ENCODE measurements around the gene S100A7. TPM values are rescaled to one million over a fixed set of nuclear protein-coding genes. Genes with fewer than 3 reads are reported as not detected.

The S100A7 gene
- total and polyA plus RNA-seq, 2 of the 8 experiments (the other 6 are each of a cell fraction or from before 2014, with no cell fraction given) = not detected

DNA sequence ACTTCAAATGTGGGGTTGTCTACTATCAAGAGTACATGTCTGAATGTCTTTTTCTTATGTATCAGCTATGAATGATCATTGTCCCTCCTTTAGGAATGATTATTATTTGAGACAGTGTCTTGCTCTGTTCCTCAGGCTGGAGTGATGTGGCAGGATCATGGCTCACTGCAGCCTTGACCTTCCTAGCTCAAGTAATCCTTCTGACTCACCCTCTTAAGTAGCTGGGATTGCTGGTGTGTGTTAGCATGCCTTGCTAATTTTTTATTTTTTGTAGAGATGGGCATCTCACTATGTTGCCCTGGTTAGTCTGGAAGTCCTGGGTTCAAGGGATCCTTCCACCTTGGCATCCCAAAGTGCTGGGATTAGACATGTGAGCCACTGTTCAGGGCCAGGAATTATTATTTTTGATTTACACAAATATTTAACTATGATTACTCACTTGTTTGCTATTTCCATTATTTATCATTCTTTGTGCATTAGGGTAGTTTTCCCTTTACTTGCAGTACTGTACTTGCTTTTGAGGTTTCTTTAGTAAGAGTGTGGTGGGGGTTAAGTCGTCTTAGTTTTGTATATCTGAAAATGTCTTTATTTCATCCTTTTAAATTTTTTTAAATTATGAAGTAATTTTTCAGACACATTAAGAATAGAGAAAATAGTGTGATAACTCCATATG lies 12.8 kb downstream of the S100A7 start:
- Histone ChIP-seq H3K4me3 (ENCODE audit: extremely low read depth in 1 of 4, insufficient read depth in 2 of 4, low read depth in 3 of 4, low read length in 4 of 4) (no peak overlapping the region), H4K20me1 (replicated peaks in 1 of 2; ENCODE audit: control insufficient read depth in 1 of 2, insufficient read depth in 2 of 2, low read length in 2 of 2) (no peaks in the 10 kb centered on the region), H3K27me3 (replicated peaks in 1 of 4; ENCODE audit: control insufficient read depth in 3 of 4, extremely low read depth in 1 of 4, insufficient read depth in 3 of 4, low read length in 3 of 4) (no peaks in the 10 kb centered on the region; a peak in 1 of 7 replicates), H3K56ac (replicated peaks; ENCODE audit: insufficient read length, low read depth, low read length) (no peak overlapping the region), H3K27ac (ENCODE audit: low read depth, low read length) (no peak overlapping the region), H2AFZ (ENCODE audit: low read length) (no peak overlapping the region), H3K23me2 (ENCODE audit: low read depth, low read length) (no peaks in the 10 kb centered on the region), H3K18ac (ENCODE audit: extremely low read depth, low read length) (no peak overlapping the region), H3K4me1 (replicated peaks in 1 of 4; ENCODE audit: control insufficient read depth in 3 of 4, insufficient read depth in 4 of 4, low read length in 3 of 4) (no peaks in the 10 kb centered on the region), H4K5ac (ENCODE audit: insufficient read length, low read depth, low read length) (no peak overlapping the region), H4K8ac (ENCODE audit: extremely low read depth, insufficient read depth, low read length) (no peak overlapping the region), H4K91ac (replicated peaks; ENCODE audit: insufficient read length, low read length) (no peak overlapping the region), H2BK20ac (ENCODE audit: low read length) (no peak overlapping the region), H3K9ac (replicated peaks in 1 of 4; ENCODE audit: extremely low read depth in 1 of 4, low read depth in 3 of 4, low read length in 3 of 4) (no peak overlapping the region), H3K79me1 (ENCODE audit: low read depth, low read length) (no peaks in the 10 kb centered on the region), H2BK120ac (replicated peaks; ENCODE audit: low read depth, low read length) (no peak overlapping the region), H2BK12ac (ENCODE audit: low read depth, low read length) (no peak overlapping the region), H3K36me3 (ENCODE audit: control insufficient read depth in 2 of 4, insufficient read depth in 4 of 4, low read length in 3 of 4) (no peaks in the 10 kb centered on the region), H3K9me3 (ENCODE audit: insufficient read depth in 2 of 2, low read depth in 1 of 2, low read length in 1 of 2) (0 out of 4 replicates have a peak, but pooled peaks cover 0 to 2% of the 10 kb centered on the region in 2 experiments), H2AK5ac (ENCODE audit: low read depth, low read length) (no peak overlapping the region), H3K23ac (ENCODE audit: insufficient read length) (no peak overlapping the region), H2BK15ac (ENCODE audit: low read length) (no peak overlapping the region), H3K14ac (ENCODE audit: insufficient read length) (no peak overlapping the region), H3K79me2 (ENCODE audit: control insufficient read depth in 1 of 2, insufficient read depth in 2 of 2, low read length in 2 of 2) (no peaks in the 10 kb centered on the region), H2BK5ac (ENCODE audit: low read depth, low read length) (no peak overlapping the region), H3K4me2 (ENCODE audit: insufficient read depth in 1 of 2, low read depth in 2 of 2, low read length in 2 of 2) (no peak overlapping the region), H3K4ac (replicated peaks; ENCODE audit: insufficient read length, low read depth, low read length) (no peak overlapping the region)
- TF ChIP-seq YY1 (IDR thresholded peaks at IDR 0.05; ENCODE audit: low read depth, low read length) (no peak), ZNF274 (IDR thresholded peaks at IDR 0.05; ENCODE audit: borderline replicate concordance, extremely low read depth, low read length) (no peak), EP300 (IDR thresholded peaks at IDR 0.05; ENCODE audit: borderline replicate concordance in 1 of 2, low read depth in 2 of 2, low read length in 2 of 2) (no peak), SRF (IDR thresholded peaks at IDR 0.05; ENCODE audit: low read depth, low read length) (no peak)
- 96% methylated on average over 1 of the region's 1 CpG; no CpG with 5 or more reads in 1 of the 2 experiments for WGBS, 2 experiments (ENCODE audit: extremely low coverage in 1 of 2, insufficient coverage in 1 of 2, insufficient read length in 1 of 2, insufficient replicate concordance in 2 of 2, low coverage in 1 of 2, low lambda C conversion rate in 2 of 2, missing lambda C conversion rate in 1 of 2)
- DNase-seq (ENCODE audit: low read depth in 1 of 2, low spot score in 2 of 2) (no peak), FAIRE-seq (no peak)
- ChIA-PET POLR2A (ENCODE audit: partially characterized antibody) (no interaction called here), CTCF (ENCODE audit: partially characterized antibody) (interaction anchor here (1.0 to 1.1 kb wide), 3 partner anchors 18 to 92 kb away, joined by 3 to 5 read pairs (median 3); no protein-coding TSS in a partner anchor)

Measured in H1 (cell line).